ENCODE measurements around the gene ABHD17C. TPM values are rescaled to one million over a fixed set of nuclear protein-coding genes. Genes with fewer than 3 reads are reported as not detected.
"Not testable (repeated sequence)": the region's sequence is repeated elsewhere in the genome, so short reads cannot be mapped to it uniquely, and the experiment has no call there.

The ABHD17C gene
- polyA plus RNA-seq (2013, experiment 1 of 2; ENCODE audit: insufficient read length) = 7.0 TPM
- polyA plus RNA-seq (2013, experiment 2 of 2; ENCODE audit: insufficient read length) = 7.0 TPM

GRCh38 chr15:80695099-80695910, at the start of gene ABHD17C:
ABHD17C (plus strand) TSS chr15:80695310; CDS start chr15:80695430, 120 bp downstream.
- DNase-seq = peak; percentile 69

- no peak for DNase-seq
Observed at GRCh38 chr15:80645494-80646065, 49.5 kb upstream of the ABHD17C start.

- DNase-seq = not testable (repeated sequence)
Observed at GRCh38 chr15:80647424-80647823, 47.7 kb upstream of the ABHD17C start.

DNA sequence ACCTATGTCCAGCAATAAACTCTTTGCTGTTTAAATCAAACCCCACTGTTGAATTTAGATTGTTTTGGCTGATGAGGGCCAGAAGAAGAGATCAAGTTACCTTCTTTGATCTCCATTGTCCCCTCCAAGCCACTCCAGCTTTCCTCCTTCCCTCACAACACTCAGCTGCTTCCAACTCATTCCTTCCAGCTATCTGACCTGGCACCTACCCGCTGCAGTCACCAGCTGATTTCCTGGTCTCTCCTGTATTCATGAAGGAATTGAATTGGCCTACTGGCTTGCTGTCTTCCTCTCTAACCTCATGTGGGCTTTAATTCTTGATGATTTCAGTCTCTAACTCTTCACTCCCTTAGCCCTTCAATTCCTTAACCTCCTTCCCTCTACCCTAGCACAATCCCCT, 40.8 kb upstream of the ABHD17C start:
- DNase-seq = no peak

GRCh38 chr15:80659375-80659774, 35.7 kb upstream of the ABHD17C start:
- peak; percentile 11 for DNase-seq

- peak; percentile 25 for DNase-seq
Observed at GRCh38 chr15:80660119-80660518, 35.0 kb upstream of the ABHD17C start.

GRCh38 chr15:80662129-80662528, 33.0 kb upstream of the ABHD17C start:
- no peak for DNase-seq

GRCh38 chr15:80662757-80663553, 32.2 kb upstream of the ABHD17C start:
- no peak for DNase-seq

DNA sequence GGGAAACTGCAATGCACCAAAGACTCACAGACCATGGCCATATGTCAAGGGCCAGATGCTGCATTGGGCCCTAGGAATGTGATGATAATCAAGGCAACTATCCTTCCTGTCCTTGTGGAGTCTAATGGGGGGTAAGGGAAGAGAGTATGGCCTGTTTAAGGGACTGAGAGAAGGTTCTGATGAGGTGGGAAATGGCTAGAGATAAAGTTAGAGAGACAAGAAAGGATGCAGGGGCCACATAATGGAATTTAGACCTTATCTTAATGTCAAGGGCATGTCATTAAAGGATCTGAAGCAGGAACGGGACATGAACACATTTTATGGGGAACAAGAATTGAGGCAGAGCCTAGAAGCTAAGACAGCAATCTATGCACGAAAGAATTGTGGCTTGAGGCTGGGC, 30.0 kb upstream of the ABHD17C start:
- DNase-seq = no peak

- DNase-seq = no peak
Observed at GRCh38 chr15:80667936-80668335, 27.2 kb upstream of the ABHD17C start.

DNA sequence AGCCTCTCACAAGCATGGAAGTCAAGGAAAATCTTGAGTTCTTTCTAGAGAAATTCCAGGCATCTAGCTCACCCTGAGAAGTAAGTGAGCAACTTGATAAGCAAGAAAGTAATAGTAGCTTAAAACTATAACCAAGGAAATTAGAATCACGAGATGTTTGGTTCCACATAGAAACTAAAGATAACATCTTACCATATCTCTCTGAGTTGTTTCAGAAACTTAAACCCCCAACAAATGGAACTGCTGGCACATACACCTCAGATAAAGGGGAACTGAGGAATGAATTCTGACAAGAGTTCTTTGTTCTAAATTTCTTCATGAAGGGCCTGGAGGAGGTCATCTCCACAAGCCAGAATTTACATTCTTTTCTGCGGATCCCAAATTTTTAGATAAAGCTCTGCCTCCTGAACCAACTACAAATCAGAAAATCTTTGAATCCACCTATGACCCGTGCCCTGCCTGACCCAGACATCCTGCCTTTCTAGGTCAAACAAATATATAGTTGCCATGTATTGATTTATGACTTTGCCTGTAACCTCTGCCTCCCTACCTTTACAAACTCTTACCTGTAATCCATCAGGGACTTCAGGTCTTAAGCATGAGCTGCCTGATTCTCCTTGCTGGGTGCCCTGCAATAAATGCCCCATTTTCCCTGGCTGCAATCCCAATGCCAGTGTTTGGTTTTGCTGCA, 26.4 kb upstream of the ABHD17C start:
- DNase-seq = no peak

GRCh38 chr15:80669663-80670273, 25.3 kb upstream of the ABHD17C start:
- peak; percentile 12 for DNase-seq

DNA sequence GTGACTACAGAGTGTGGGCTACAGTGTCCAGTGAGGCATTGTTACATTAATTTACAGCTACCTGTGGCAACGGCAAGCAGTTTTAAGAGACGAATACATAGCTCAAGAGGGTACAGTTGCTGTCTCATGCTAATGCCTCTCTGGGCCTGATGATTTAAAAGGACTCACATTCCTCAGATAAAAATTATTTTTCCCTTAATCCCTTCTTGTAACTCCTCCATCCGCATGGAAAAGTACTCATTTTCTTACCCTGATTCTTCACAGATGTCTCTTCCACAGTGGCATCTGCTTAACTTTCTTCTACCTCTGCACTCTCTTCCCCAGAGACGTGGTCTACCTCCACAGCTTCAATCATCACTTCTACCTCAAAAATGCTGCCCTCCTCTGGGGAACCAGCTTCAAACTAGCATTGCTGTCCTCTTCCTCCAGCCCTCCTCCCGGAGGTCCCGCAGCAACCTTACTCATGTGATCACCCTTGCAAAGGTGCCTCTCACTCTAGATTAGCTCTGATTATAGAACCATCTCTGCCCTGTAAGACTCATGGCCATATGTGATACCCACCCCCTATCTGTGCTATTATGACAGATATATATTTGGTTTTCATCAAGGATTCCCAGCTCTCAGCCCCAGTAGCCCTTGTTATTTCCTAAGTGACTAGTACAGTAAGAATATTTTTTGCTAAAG, 21.4 kb upstream of the ABHD17C start:
- no peak for DNase-seq

GRCh38 chr15:80674245-80674614, 20.9 kb upstream of the ABHD17C start:
- no peak for DNase-seq

DNA sequence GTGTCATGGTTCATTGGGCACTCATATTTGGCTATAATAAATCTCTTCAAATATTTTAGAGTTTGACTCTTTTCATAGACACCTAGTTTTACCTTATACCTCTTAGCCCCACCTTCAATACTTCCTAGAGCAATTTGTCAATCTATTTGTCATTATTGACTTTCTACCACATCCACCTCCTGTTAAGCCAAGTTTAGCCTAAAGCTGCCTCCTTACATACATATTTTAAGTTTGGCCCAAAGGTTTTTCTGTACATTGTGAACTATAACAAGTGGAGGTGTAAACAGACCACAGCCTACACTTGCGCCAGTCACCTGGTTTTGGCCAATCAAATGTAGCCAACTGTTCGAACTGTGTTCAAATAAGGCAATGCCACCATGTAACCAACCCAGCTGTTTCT, 18.1 kb upstream of the ABHD17C start:
- no peak for DNase-seq

DNA sequence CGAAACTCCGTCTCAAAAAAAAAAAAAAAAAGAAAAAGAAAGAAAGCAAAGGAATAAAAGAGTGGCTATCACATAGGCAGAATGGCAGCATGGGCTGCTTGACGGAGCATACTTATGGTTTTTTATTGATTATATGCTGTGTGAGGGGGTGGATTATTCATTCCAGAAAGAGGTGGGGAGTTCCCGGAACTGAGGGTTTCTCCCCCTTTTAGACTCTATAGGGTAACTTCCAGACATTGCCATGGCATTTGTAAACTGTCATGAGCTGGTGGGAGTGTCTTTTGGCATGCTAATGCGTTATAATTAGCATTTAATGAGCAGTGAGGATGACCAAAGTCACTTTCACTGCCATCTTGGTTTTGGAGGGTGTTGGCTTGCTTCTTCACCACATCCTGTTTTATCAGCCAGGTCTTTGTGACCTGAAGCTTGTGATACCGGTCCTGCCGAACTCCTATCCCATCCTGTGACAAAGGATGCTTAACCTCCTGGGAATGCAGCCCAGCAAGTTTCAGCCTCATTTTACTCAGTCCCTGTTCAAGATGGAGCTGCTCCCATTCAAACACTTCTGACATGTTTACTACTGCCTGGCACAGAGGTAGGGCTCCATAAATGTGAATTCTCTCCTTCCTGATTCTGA, 15.8 kb upstream of the ABHD17C start:
- DNase-seq = no peak

GRCh38 chr15:80679804-80680175, 15.3 kb upstream of the ABHD17C start:
- no peak for DNase-seq

- DNase-seq = no peak
Observed at GRCh38 chr15:80682201-80682600, 12.9 kb upstream of the ABHD17C start.

- DNase-seq = no peak
Observed at GRCh38 chr15:80684697-80685096, 10.4 kb upstream of the ABHD17C start.

DNA sequence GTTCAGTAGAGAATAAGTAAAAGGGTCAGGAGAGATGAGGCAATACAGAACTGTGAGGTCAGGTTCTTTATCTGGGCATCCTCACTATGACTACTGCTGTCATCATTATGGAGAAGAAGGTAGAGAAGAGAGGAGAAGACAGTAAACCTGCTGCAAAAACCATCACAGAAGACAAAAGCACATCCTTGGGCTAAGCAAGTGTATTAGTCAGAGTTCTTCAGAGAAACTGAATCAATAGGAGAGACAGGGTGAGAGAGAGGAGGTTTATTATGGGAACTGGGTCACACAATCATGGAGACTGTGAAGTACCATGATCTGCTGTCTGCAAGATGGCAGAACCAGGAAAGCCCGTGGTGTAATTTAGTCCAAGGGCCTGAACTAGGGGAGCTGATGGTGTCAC, 9.5 kb upstream of the ABHD17C start:
- no peak for DNase-seq

GRCh38 chr15:80689294-80689693, 5.8 kb upstream of the ABHD17C start:
- no peak for DNase-seq
